Adrenal gland (tissue), 12 donors: Measurements from ENCODE around the gene CD151. TPM values are rescaled to one million over a fixed set of nuclear protein-coding genes. Genes with fewer than 3 reads are reported as not detected.

Experiments used
- DNase-seq, 7 donors: peaks; one replicate each; pipeline ENCODE4 v3.0.0-alpha.2; 2019 to 2020
- H3K27ac ChIP-seq, 5 donors: fragments of 200-600 bp; sonication (generic) in 4 of 5; 1 replicate in 3 of 5; 2 replicates in 2 of 5; pipeline versions ENCODE4 v1.5.1 to v1.8.0; 2016 to 2020; ENCODE audit warnings: mild to moderate bottlenecking in 1 of 5
- H3K27me3 ChIP-seq: fragments of 200-600 bp; 2 replicates; pipeline ENCODE4 v1.8.0; 2021
- H3K36me3 ChIP-seq, 2 donors: fragments of 200-600 bp; replicated peaks in 1 of 2; 1 replicate in 1 of 2; 2 replicates in 1 of 2; pipeline versions ENCODE4 v1.5.1 to v1.8.0; 2018 to 2022
- H3K4me1 ChIP-seq, 2 donors: fragments of 200-600 bp; replicated peaks in 1 of 2; 1 replicate in 1 of 2; 2 replicates in 1 of 2; pipeline versions ENCODE4 v1.5.1 to v1.8.0; 2018 to 2021
- H3K4me3 ChIP-seq, 4 donors: fragments of 200-600 bp; sonication (generic) in 3 of 4; one replicate each; pipeline ENCODE4 v1.5.1; 2016 to 2018
- H3K9me3 ChIP-seq, 3 donors: fragments of 200-600 bp; sonication (generic) in 1 of 3; replicated peaks in 1 of 3; 1 replicate in 2 of 3; 2 replicates in 1 of 3; pipeline versions ENCODE4 v1.5.1 to v1.8.0; 2016 to 2021
- CTCF ChIP-seq, 6 experiments: fragments of 450-650 bp in 4 of 6; fragments of 200-600 bp in 2 of 6; sonication (generic) in 1 of 6; IDR thresholded peaks; 1 replicate in 5 of 6; 2 replicates in 1 of 6; pipeline versions ENCODE4 v1.5.1 to v1.8.0; 2016 to 2021; ENCODE audit warnings: antibody characterized with exemption in 6 of 6, mild to moderate bottlenecking in 2 of 6, moderate library complexity in 1 of 6
- POLR2A ChIP-seq, 2 donors: fragments of 450-650 bp; IDR thresholded peaks; one replicate each; pipeline ENCODE4 v1.6.1; 2017; ENCODE audit warnings: antibody characterized with exemption in 2 of 2, mild to moderate bottlenecking in 2 of 2, moderate library complexity in 1 of 2
- WGBS, 4 donors: extraction: QIAGEN DNeasy Blood & Tissue Kit in 2 of 4; methylation state at CpG; one replicate each; pipeline versions ENCODE4 v1.1.5 to v1.1.7; 2013 to 2017; 5-methylcytosine and 5-hydroxymethylcytosine counted together
- intact Hi-C, 2 donors: fragments of 100-400 bp; cut with DNase I; formaldehyde crosslinking; loops; one replicate each; pipeline versions ENCODE4 v1.14.1 to v1.15.0; 2022 to 2023
- polyA plus RNA-seq, 3 donors: library from polyadenylated mRNA; stranded (reverse); fragments of 200-250 nt in 2 of 3; fragments of 350-450 nt in 1 of 3; fragmentation: Illumina TruSeq in 1 of 3; extraction: RNeasy Lipid Tissue Mini Kit (QIAGEN cat#74804) in 1 of 3; gene quantifications; one replicate each; pipeline ENCODE4 v1.2.3, GENCODE V29; 2013 to 2014
- total RNA-seq, 9 donors: library from RNA; depleted of rRNA in 4 of 9; stranded (reverse); fragments of >200 nt in 4 of 9; fragments of 120-200 nt in 1 of 9; fragmentation: NEBNext Ultra II Directional in 1 of 9; extraction: Animal tissue kit (Norgen Biotek cat#: 25700) in 1 of 9; gene quantifications; one replicate each; pipeline versions ENCODE4 v1.1.0 to v1.2.4, GENCODE V29; 2013 to 2023
- donor health status: healthy with polysubstance abuse.
- donor health status: Bipolar disorder and iron deficiency.
- donor health status: DM: yes; HTN: yes; CAD: no.
- donor health status: DM: no; HTN: no; CAD: no.
- donor health status: DM: no; HTN: no; CAD: no.
- donor health status: DM: yes; HTN: yes; CAD: no.

Gene CD151
- total and polyA plus RNA-seq, 12 donors, result 111 to 387 (median 285) TPM

DNA sequence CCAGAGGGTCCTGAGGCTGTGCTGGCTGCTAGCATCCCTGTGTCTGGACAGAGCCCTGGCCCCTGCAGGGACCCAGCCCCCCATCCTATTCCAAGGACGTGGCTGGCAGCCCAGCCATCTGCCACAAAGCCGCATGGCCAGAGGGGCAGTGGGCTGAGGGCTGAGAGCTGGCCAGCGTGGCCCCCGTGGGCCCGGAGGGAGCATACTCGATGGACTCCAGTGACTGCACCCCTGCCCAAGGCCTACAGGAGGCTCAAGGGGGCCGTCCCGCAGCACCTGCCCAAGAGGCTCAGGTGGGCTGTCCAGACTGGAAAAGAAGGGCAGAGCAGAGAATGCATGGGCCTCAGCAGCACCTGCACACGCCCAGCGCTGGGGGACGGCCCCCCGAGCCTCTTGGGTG lies 23.0 kb downstream of the CD151 start:
- intact Hi-C loops, result no loop called here
- no peak for TF ChIP-seq CTCF (IDR thresholded peaks at IDR 0.05)
- Histone ChIP-seq H3K4me3 (no peak overlapping the region), H3K27ac (no peak overlapping the region), H3K36me3 (no peaks in the 10 kb centered on the region), H3K4me1 (peaks cover 0 to 10% of the 10 kb centered on the region in 2 donors), H3K27me3 (no peaks in the 10 kb centered on the region), H3K9me3 (no peaks in the 10 kb centered on the region)
- WGBS, 4 donors, result 85 to 100% (median 87%) methylated on average over 1 to 12 of the region's 12 CpGs; no CpG with 5 or more reads in 1 of the 4 donors
- DNase-seq, result no peak

GRCh38 chr11:856397-856796 lies 23.6 kb downstream of the CD151 start:
- Histone ChIP-seq H3K4me1 (peaks cover 0 to 10% of the 10 kb centered on the region in 2 donors), H3K27me3 (no peaks in the 10 kb centered on the region), H3K36me3 (no peaks in the 10 kb centered on the region), H3K4me3 (no peak overlapping the region), H3K27ac (no peak overlapping the region), H3K9me3 (no peaks in the 10 kb centered on the region)
- 80 to 97% (median 86%) methylated on average over 5 to 8 of the region's 8 CpGs for WGBS, 4 donors
- intact Hi-C loops, result no loop called here
- DNase-seq, result no peak
- TF ChIP-seq POLR2A (IDR thresholded peaks at IDR 0.05) (no peak), CTCF (IDR thresholded peaks at IDR 0.05) (no peak)

GRCh38 chr11:858053-858761 lies 25.5 kb downstream of the CD151 start:
- DNase-seq, result no peak
- 76 to 88% (median 84%) methylated on average over 18 to 27 of the region's 27 CpGs for WGBS, 4 donors
- Histone ChIP-seq H3K9me3 (no peaks in the 10 kb centered on the region), H3K27ac (no peak overlapping the region), H3K4me3 (no peak overlapping the region), H3K36me3 (no peaks in the 10 kb centered on the region), H3K27me3 (no peaks in the 10 kb centered on the region), H3K4me1 (peaks cover 0 to 19% of the 10 kb centered on the region in 2 donors)
- intact Hi-C loops, result no loop called here
- TF ChIP-seq CTCF (IDR thresholded peaks at IDR 0.05), result no peak
- TF ChIP-seq POLR2A (IDR thresholded peaks at IDR 0.05), result no peak

DNA sequence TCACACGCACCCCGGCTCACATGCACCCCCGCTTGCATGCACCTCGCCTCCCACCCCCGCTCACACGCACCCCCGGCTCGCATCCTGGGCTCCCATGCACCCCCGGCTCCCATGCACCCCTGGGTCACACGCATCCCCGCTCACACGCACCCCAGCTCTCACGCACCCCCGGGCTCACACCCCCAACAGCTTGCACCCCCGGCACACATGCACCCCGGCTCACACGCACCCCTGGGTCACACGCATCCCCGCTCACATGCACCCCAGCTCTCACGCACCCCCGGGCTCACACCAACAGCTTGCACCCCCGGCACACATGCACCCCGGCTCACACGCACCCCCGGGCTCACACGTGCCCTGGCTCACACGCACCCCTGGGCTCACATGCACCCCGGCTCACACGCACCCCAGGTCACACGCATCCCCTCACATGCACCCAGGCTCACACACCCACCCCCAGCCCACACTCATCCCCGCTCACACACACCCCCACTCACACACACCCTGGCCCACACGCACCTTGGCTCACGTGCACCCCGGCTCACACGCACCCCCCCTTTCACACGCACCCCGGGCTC lies 26.1 kb downstream of the CD151 start:
- H3K36me3 ChIP-seq, result no peaks in the 10 kb centered on the region
- peaks cover 0 to 19% of the 10 kb centered on the region in 2 donors for H3K4me1 ChIP-seq
- no peak overlapping the region for H3K27ac ChIP-seq
- no peak for DNase-seq
- 83 to 87% (median 86%) methylated on average over 25 to 37 of the region's 37 CpGs for WGBS, 4 donors
- TF ChIP-seq CTCF (IDR thresholded peaks at IDR 0.05) (no peak), POLR2A (IDR thresholded peaks at IDR 0.05) (no peak)
- H3K4me3 ChIP-seq, result no peak overlapping the region
- H3K27me3 ChIP-seq, result no peaks in the 10 kb centered on the region
- intact Hi-C loops, result no loop called here
- no peaks in the 10 kb centered on the region for H3K9me3 ChIP-seq
